LNCaP clone FGC (cell line): ENCODE data around the gene RANGRF.

Experiments used
- DNase-seq: peaks from one replicate; pipeline ENCODE4 v3.0.0-alpha.2; 2011; ENCODE audit warnings: low read depth
- H3K4me3 ChIP-seq: 2 replicates; pipeline ENCODE4 v1.5.1; 2011; ENCODE audit warnings: mild to moderate bottlenecking, low read depth, low read length, control low read depth
- CTCF ChIP-seq: IDR thresholded peaks from 2 replicates; pipeline ENCODE4 v1.5.1; 2012; ENCODE audit warnings: mild to moderate bottlenecking; ENCODE audit not compliant: control insufficient read depth, insufficient read depth; ENCODE audit errors: extremely low read depth

RANGRF gene

GRCh38 chr17:8264836-8265542 lies 23.5 kb upstream of the RANGRF start:
- DNase-seq: no peak
- no peak overlapping the region for H3K4me3 ChIP-seq
- TF ChIP-seq CTCF: no peak

GRCh38 chr17:8266648-8267479 lies 21.6 kb upstream of the RANGRF start:
- no peak for TF ChIP-seq CTCF
- DNase-seq: no peak
- no peak overlapping the region for H3K4me3 ChIP-seq

DNA sequence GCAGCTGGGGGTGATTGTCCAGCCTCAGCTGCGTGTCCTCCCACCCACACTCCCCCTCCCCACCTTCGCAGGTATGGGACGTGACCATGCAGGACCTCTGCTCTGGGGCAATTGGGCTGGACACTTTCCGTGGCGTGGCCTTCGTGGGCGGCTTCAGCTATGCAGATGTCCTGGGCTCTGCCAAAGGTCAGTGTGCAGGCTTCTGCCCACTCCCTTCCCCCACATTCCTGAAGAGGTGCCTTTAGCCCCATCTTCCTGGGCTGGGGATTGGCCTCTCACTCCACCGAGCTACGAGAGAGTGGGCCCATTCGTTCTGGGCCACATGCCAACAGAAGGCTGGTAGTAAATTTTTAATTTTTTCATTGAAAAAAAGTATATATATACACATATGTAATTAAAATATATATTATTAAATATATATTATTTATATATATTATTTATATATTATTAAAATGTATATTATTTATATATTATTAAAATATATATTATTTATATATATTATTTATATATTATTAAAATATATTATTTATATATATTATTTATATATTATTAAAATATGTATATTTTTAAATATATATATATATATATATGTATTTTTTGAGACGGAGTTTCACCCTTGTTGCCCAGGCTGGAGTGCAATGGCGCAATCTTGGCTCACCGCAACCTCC lies 20.9 kb upstream of the RANGRF start:
- TF ChIP-seq CTCF: no peak
- H3K4me3 ChIP-seq: no peak overlapping the region
- DNase-seq: no peak

DNA sequence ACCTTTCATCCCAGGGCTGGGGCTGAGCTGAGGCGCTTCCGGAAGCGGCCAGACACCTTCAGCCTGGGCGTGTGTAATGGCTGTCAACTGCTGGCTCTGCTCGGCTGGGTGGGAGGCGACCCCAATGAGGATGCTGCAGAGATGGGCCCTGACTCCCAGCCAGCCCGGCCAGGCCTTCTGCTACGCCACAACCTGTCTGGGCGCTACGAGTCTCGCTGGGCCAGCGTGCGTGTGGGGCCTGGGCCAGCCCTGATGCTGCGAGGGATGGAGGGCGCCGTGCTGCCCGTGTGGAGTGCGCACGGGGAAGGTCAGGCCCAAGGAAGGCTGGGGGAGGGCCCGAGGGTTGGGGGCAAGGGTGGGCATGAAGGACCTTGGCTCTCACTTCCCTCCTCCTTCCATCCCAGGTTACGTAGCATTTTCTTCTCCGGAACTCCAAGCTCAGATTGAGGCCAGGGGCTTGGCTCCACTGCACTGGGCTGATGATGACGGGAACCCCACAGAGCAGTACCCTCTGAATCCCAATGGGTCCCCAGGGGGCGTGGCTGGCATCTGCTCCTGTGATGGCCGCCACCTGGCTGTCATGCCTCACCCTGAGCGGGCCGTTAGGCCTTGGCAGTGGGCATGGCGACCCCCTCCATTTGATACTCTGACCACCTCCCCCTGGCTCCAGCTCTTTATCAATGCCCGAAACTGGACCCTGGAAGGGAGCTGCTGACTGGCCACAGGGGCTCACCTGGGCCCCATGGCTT lies 19.7 kb upstream of the RANGRF start:
- no peak overlapping the region for H3K4me3 ChIP-seq
- no peak for TF ChIP-seq CTCF
- DNase-seq: no peak

- DNase-seq: no peak
- no peak overlapping the region for H3K4me3 ChIP-seq
- TF ChIP-seq CTCF: no peak
These were observed 16.0 kb upstream of the RANGRF start for GRCh38 chr17:8272421-8272820.

GRCh38 chr17:8273884-8274444 lies 14.5 kb upstream of the RANGRF start:
- no peak for DNase-seq
- no peak for TF ChIP-seq CTCF
- no peak overlapping the region for H3K4me3 ChIP-seq
